Endothelial cell of umbilical vein (primary cell): ENCODE measurements around the gene ZFAND5.

Experiments
- CTCF ChIP-seq, 2 donors: IDR thresholded peaks; 1 replicate in 1 of 2; 2 replicates in 1 of 2; pipeline ENCODE4 v1.5.1; 2011; ENCODE audit warnings: low read length in 2 of 2, mild to moderate bottlenecking in 2 of 2, moderate library complexity in 2 of 2, control low read depth in 1 of 2, inconsistent platforms in 1 of 2, low read depth in 1 of 2; ENCODE audit not compliant: insufficient read depth in 1 of 2; ENCODE audit errors: extremely low read depth in 1 of 2
- POLR2A ChIP-seq: IDR thresholded peaks from 2 replicates; pipeline ENCODE4 v1.6.1; 2012; ENCODE audit warnings: low read depth, mild to moderate bottlenecking, control low read depth, low read length

- TF ChIP-seq CTCF (IDR thresholded peaks at IDR 0.05; ENCODE audit: extremely low read depth in 1 of 2, insufficient read depth in 1 of 2, low read depth in 1 of 2, low read length in 2 of 2) (no peak), POLR2A (no peak)
These were observed 2.9 kb downstream of the ZFAND5 start for GRCh38 chr9:72362118-72362531.
